Liver (tissue), 3 donors: ENCODE results near the gene P2RX7.

ENCODE experiments used
- CTCF ChIP-seq: fragments of 150-350 bp; IDR thresholded peaks from 2 replicates; pipeline ENCODE4 v1.5.1; 2017; ENCODE audit warnings: improper control_type of control experiment, low read depth, low read length; ENCODE audit not compliant: missing input control
- GABPA ChIP-seq, 2 donors: IDR thresholded peaks in 1 of 2; conservative IDR thresholded peaks in 1 of 2; 2 replicates each; pipeline ENCODE4 v1.6.1; 2016; ENCODE audit warnings: antibody characterized with exemption in 2 of 2, mild to moderate bottlenecking in 1 of 2, moderate library complexity in 1 of 2
- JUND ChIP-seq, 2 donors: IDR thresholded peaks; 2 replicates each; pipeline ENCODE4 v1.6.1; 2016; ENCODE audit warnings: antibody characterized with exemption in 2 of 2
- RAD21 ChIP-seq, 2 donors: IDR thresholded peaks; 2 replicates each; pipeline ENCODE4 v1.6.1; 2016; ENCODE audit warnings: antibody characterized with exemption in 2 of 2, mild to moderate bottlenecking in 2 of 2
- RXRA ChIP-seq, 2 donors: IDR thresholded peaks; 2 replicates each; pipeline ENCODE4 v1.6.1; 2017 to 2018; ENCODE audit warnings: antibody characterized with exemption in 2 of 2, mild to moderate bottlenecking in 1 of 2
- TF ChIP-seq, protein P1 (sequence below): IDR thresholded peaks from 2 replicates; pipeline ENCODE4 v1.6.1; 2016; ENCODE audit warnings: antibody characterized with exemption
- donor health status: healthy.
- donor health status: healthy.

DNA sequence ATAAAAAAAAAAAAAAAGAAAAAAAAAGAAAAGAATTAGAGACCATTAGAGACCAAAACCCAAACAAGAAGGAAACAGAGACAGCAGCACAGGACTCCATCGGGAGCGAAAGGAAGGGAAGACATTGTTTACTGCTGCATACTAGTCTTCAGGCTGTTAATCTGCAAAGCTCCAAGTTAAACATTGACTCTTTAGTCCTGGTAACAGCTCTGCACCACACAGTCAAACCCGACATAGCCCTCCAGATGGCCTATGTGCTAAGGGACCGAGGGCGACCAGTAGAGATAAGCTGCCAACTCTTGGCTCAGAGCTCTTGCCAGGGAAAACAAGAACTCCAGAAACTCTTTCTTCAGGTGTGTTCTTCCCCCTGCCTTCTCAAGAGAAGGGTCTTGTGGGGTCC is 85.1 kb downstream of the P2RX7 start:
- TF ChIP-seq GABPA (IDR thresholded peaks at IDR 0.05 in 1 of 2, conservative IDR thresholded peaks at IDR 0.05 in 1 of 2) (no peak), CTCF (no peak), RAD21 (IDR thresholded peaks at IDR 0.05) (peak in 1 of 2 donors; percentile 14), JUND (IDR thresholded peaks at IDR 0.05) (peak in 1 of 2 donors; percentile 22), RXRA (IDR thresholded peaks at IDR 0.05) (peak; percentile 24 to 48)
- TF ChIP-seq, protein P1, sequence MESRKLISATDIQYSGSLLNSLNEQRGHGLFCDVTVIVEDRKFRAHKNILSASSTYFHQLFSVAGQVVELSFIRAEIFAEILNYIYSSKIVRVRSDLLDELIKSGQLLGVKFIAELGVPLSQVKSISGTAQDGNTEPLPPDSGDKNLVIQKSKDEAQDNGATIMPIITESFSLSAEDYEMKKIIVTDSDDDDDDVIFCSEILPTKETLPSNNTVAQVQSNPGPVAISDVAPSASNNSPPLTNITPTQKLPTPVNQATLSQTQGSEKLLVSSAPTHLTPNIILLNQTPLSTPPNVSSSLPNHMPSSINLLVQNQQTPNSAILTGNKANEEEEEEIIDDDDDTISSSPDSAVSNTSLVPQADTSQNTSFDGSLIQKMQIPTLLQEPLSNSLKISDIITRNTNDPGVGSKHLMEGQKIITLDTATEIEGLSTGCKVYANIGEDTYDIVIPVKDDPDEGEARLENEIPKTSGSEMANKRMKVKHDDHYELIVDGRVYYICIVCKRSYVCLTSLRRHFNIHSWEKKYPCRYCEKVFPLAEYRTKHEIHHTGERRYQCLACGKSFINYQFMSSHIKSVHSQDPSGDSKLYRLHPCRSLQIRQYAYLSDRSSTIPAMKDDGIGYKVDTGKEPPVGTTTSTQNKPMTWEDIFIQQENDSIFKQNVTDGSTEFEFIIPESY = no peak
